NT2/D1 (cell line): ENCODE data around the gene BCL6.

Experiments used
- DNase-seq: peaks from one replicate; pipeline ENCODE4 v3.0.0-alpha.2; 2011; ENCODE audit warnings: low read depth, low spot score
- H3K27me3 ChIP-seq: 2 replicates; pipeline ENCODE4 v1.6.0; 2011; ENCODE audit warnings: mild to moderate bottlenecking; ENCODE audit not compliant: insufficient read length, insufficient read depth
- H3K36me3 ChIP-seq: 2 replicates; pipeline ENCODE4 v1.6.1; 2011; ENCODE audit warnings: mild to moderate bottlenecking, low read length, mixed read lengths; ENCODE audit not compliant: insufficient read depth, insufficient read length
- H3K4me1 ChIP-seq: 2 replicates; pipeline ENCODE4 v1.5.1; 2011; ENCODE audit not compliant: insufficient read depth, insufficient read length
- H3K4me3 ChIP-seq: 2 replicates; pipeline ENCODE4 v1.5.1; 2011; ENCODE audit warnings: low read depth; ENCODE audit not compliant: insufficient read length
- H3K9ac ChIP-seq: 2 replicates; pipeline ENCODE4 v1.6.0; 2011; ENCODE audit warnings: low read depth; ENCODE audit not compliant: insufficient read length
- H3K9me3 ChIP-seq: 2 replicates; pipeline ENCODE4 v1.5.1; 2011; ENCODE audit warnings: mild to moderate bottlenecking, low read length; ENCODE audit not compliant: insufficient read depth
- SUZ12 ChIP-seq: IDR thresholded peaks from 2 replicates; pipeline ENCODE4 v1.6.1; 2011; ENCODE audit not compliant: insufficient read length, insufficient read depth; ENCODE audit errors: extremely low read depth
- YY1 ChIP-seq: IDR thresholded peaks from 2 replicates; pipeline ENCODE4 v1.6.1; 2011; ENCODE audit not compliant: insufficient read length, insufficient read depth
- ZNF274 ChIP-seq: IDR thresholded peaks from 2 replicates; pipeline ENCODE4 v1.6.1; 2011; ENCODE audit warnings: mild to moderate bottlenecking, low read depth, low read length

The BCL6 gene

GRCh38 chr3:187770224-187770623 is 25.0 kb upstream of the BCL6 start:
- H3K9ac ChIP-seq, result no peak overlapping the region
- no peaks in the 10 kb centered on the region for H3K4me1 ChIP-seq
- no peaks in the 10 kb centered on the region for H3K9me3 ChIP-seq
- no peak for DNase-seq
- TF ChIP-seq YY1, result no peak
- no peak for TF ChIP-seq ZNF274
- TF ChIP-seq SUZ12, result no peak
- H3K27me3 ChIP-seq, result no peaks in the 10 kb centered on the region
- H3K4me3 ChIP-seq, result no peak overlapping the region
- no peaks in the 10 kb centered on the region for H3K36me3 ChIP-seq

- Histone ChIP-seq H3K36me3 (no peaks in the 10 kb centered on the region), H3K9ac (no peak overlapping the region), H3K27me3 (no peaks in the 10 kb centered on the region), H3K4me1 (peaks cover 3% of the 10 kb centered on the region), H3K4me3 (no peak overlapping the region), H3K9me3 (no peaks in the 10 kb centered on the region)
- DNase-seq, result no peak
- TF ChIP-seq ZNF274, result no peak
- no peak for TF ChIP-seq SUZ12
- TF ChIP-seq YY1, result no peak
These were observed 24.5 kb upstream of the BCL6 start for GRCh38 chr3:187769771-187770170.

- Histone ChIP-seq H3K36me3 (no peaks in the 10 kb centered on the region), H3K4me3 (no peak overlapping the region), H3K9me3 (no peaks in the 10 kb centered on the region), H3K9ac (no peak overlapping the region), H3K4me1 (peaks cover 3% of the 10 kb centered on the region), H3K27me3 (no peaks in the 10 kb centered on the region)
- TF ChIP-seq YY1 (no peak), SUZ12 (no peak), ZNF274 (no peak)
- DNase-seq, result no peak
These were observed 22.2 kb upstream of the BCL6 start for GRCh38 chr3:187767266-187768012.

GRCh38 chr3:187765342-187765741 is 20.1 kb upstream of the BCL6 start:
- H3K4me1 ChIP-seq, result peaks cover 3% of the 10 kb centered on the region
- H3K9me3 ChIP-seq, result no peaks in the 10 kb centered on the region
- no peaks in the 10 kb centered on the region for H3K36me3 ChIP-seq
- no peaks in the 10 kb centered on the region for H3K27me3 ChIP-seq
- TF ChIP-seq YY1, result no peak
- TF ChIP-seq ZNF274, result no peak
- no peak for TF ChIP-seq SUZ12
- no peak overlapping the region for H3K9ac ChIP-seq
- H3K4me3 ChIP-seq, result no peak overlapping the region
- DNase-seq, result no peak

DNA sequence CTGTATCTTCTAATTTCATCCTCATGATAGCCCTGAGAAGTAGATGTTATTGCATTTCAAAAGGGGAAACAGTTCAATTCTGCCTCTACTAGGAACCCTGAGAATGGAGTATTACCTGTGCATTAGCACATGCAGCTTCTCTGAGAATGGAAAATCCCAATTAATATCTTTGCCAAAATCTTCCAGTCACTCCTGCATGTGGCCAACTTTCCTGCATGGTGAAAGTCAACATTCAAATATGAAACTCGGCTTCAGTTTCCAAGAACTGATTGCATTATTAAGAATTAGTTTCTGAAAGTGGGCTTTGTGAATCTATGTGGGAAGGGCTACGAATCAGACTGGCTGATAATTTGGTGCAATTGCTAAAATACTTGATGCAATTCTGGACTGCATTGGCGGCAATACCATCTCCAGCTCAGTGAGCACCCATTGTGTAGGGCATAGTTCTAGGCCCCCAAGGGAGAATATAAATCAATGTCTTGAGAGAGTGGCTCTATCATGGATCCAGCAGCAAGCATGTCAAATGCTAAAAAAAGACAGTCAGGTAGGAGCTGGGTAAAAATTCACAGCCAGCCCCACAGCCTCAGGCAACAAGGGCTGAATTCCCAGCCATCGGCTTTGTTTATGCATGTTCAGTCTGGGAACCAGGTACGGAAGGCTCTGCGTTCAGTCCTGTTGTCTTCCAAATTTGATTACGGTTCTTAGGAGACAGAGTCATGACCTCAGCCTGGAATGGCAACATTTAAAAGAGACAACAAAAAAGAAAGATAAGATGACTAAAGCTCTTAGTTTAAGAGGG is 18.8 kb upstream of the BCL6 start:
- H3K27me3 ChIP-seq, result no peaks in the 10 kb centered on the region
- peaks cover 3% of the 10 kb centered on the region for H3K4me1 ChIP-seq
- H3K36me3 ChIP-seq, result no peaks in the 10 kb centered on the region
- no peak overlapping the region for H3K9ac ChIP-seq
- no peak for TF ChIP-seq ZNF274
- TF ChIP-seq YY1, result no peak
- no peak for TF ChIP-seq SUZ12
- H3K4me3 ChIP-seq, result no peak overlapping the region
- peak; percentile 93 for DNase-seq
- no peaks in the 10 kb centered on the region for H3K9me3 ChIP-seq

- H3K9me3 ChIP-seq, result no peaks in the 10 kb centered on the region
- no peak for DNase-seq
- H3K36me3 ChIP-seq, result no peaks in the 10 kb centered on the region
- H3K4me1 ChIP-seq, result peaks cover 3% of the 10 kb centered on the region
- no peak overlapping the region for H3K9ac ChIP-seq
- no peaks in the 10 kb centered on the region for H3K27me3 ChIP-seq
- no peak for TF ChIP-seq YY1
- no peak for TF ChIP-seq SUZ12
- no peak for TF ChIP-seq ZNF274
- no peak overlapping the region for H3K4me3 ChIP-seq
These were observed 17.5 kb upstream of the BCL6 start for GRCh38 chr3:187762792-187763191.

DNA sequence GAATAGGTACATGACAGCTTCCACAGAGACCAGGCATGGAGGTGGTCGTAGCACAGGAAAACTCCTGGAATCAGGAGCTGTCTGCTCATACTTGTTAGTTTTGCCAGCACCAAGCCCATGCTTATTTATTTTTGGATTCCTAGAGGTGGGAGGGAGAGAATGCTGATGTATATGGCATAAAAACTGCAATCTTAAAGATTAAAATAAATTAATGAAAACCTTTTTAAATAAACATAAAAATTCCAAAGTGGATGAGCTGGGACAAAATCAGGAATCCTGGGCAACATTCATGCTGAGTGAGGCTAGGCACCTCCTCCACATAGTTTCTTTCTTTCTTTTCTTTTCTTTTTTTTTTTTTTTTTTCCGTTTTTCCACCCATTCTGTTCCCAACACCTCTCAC is 14.3 kb upstream of the BCL6 start:
- Histone ChIP-seq H3K4me1 (no peaks in the 10 kb centered on the region), H3K27me3 (no peaks in the 10 kb centered on the region), H3K9me3 (no peaks in the 10 kb centered on the region), H3K4me3 (no peak overlapping the region), H3K36me3 (no peaks in the 10 kb centered on the region), H3K9ac (no peak overlapping the region)
- TF ChIP-seq ZNF274 (no peak), SUZ12 (no peak), YY1 (no peak)
- DNase-seq, result no peak
